Measurements from ENCODE around the gene ACTC1. TPM values are rescaled to one million over a fixed set of nuclear protein-coding genes. Genes with fewer than 3 reads are reported as not detected.

The ACTC1 gene
- polyA plus RNA-seq, 1 donor (not counting 4 experiments of a cell fraction or from before 2014, with no cell fraction given): not detected

GRCh38 chr15:34760909-34761308, 34.4 kb downstream of the ACTC1 start:
- Histone ChIP-seq H2AFZ (ENCODE audit: control insufficient read depth, low read length) (no peak overlapping the region), H3K27ac (ENCODE audit: control insufficient read depth, insufficient read depth, low read length) (no peak overlapping the region), H3K4me3 (ENCODE audit: control insufficient read depth in 2 of 3, extremely low read depth in 1 of 3, insufficient read depth in 2 of 3, low read depth in 1 of 3, low read length in 3 of 3) (no peak overlapping the region), H3K36me3 (ENCODE audit: control insufficient read depth in 2 of 2, extremely low read depth in 1 of 2, insufficient read depth in 2 of 2, low read length in 2 of 2) (no peaks in the 10 kb centered on the region), H4K20me1 (ENCODE audit: control insufficient read depth, extremely low read depth, insufficient read depth, low read length) (no peaks in the 10 kb centered on the region), H3K79me2 (ENCODE audit: control insufficient read depth, insufficient read depth, low read length) (no peaks in the 10 kb centered on the region), H3K9me1 (ENCODE audit: control insufficient read depth, extremely low read depth, insufficient read depth, low read length) (no peaks in the 10 kb centered on the region), H3K4me1 (ENCODE audit: control insufficient read depth, extremely low read depth, insufficient read depth, low read length) (no peaks in the 10 kb centered on the region), H3K27me3 (ENCODE audit: control insufficient read depth, extremely low read depth, insufficient read depth, low read length) (peaks cover 18% of the 10 kb centered on the region), H3K9ac (ENCODE audit: control insufficient read depth, extremely low read depth, insufficient read depth, low read length) (no peak overlapping the region), H3K9me3 (ENCODE audit: control insufficient read depth, low read depth, low read length) (no peaks in the 10 kb centered on the region), H3K4me2 (ENCODE audit: control insufficient read depth, extremely low read depth, insufficient read depth, low read depth, low read length) (no peak overlapping the region)
- no peak for TF ChIP-seq CTCF (optimal IDR thresholded peaks at IDR 0.05 in 1 of 3, IDR thresholded peaks at IDR 0.05 in 1 of 3, conservative IDR thresholded peaks at IDR 0.05 in 1 of 3; ENCODE audit: extremely low read depth in 1 of 3, insufficient read depth in 2 of 3, low read length in 3 of 3)
- no peak for TF ChIP-seq EZH2 (IDR thresholded peaks at IDR 0.05; ENCODE audit: low read length)
- dilution Hi-C loops (cut with MboI; ENCODE audit: extremely low pct_ligation_motif_present, low sequenced_read_pairs): no loop called here
- FAIRE-seq (no peak), DNase-seq (ENCODE audit: low read depth, low spot score) (no peak)

- Histone ChIP-seq H3K4me2 (ENCODE audit: control insufficient read depth, extremely low read depth, insufficient read depth, low read depth, low read length) (no peak overlapping the region), H3K9ac (ENCODE audit: control insufficient read depth, extremely low read depth, insufficient read depth, low read length) (no peak overlapping the region), H3K4me1 (ENCODE audit: control insufficient read depth, extremely low read depth, insufficient read depth, low read length) (no peaks in the 10 kb centered on the region), H3K27ac (ENCODE audit: control insufficient read depth, insufficient read depth, low read length) (no peak overlapping the region), H4K20me1 (ENCODE audit: control insufficient read depth, extremely low read depth, insufficient read depth, low read length) (no peaks in the 10 kb centered on the region), H2AFZ (ENCODE audit: control insufficient read depth, low read length) (no peak overlapping the region), H3K4me3 (ENCODE audit: control insufficient read depth in 2 of 3, extremely low read depth in 1 of 3, insufficient read depth in 2 of 3, low read depth in 1 of 3, low read length in 3 of 3) (no peak overlapping the region), H3K36me3 (ENCODE audit: control insufficient read depth in 2 of 2, extremely low read depth in 1 of 2, insufficient read depth in 2 of 2, low read length in 2 of 2) (no peaks in the 10 kb centered on the region), H3K27me3 (ENCODE audit: control insufficient read depth, extremely low read depth, insufficient read depth, low read length) (peaks cover 27% of the 10 kb centered on the region), H3K9me3 (ENCODE audit: control insufficient read depth, low read depth, low read length) (no peaks in the 10 kb centered on the region), H3K79me2 (ENCODE audit: control insufficient read depth, insufficient read depth, low read length) (no peaks in the 10 kb centered on the region), H3K9me1 (ENCODE audit: control insufficient read depth, extremely low read depth, insufficient read depth, low read length) (no peaks in the 10 kb centered on the region)
- TF ChIP-seq CTCF (optimal IDR thresholded peaks at IDR 0.05 in 1 of 3, IDR thresholded peaks at IDR 0.05 in 1 of 3, conservative IDR thresholded peaks at IDR 0.05 in 1 of 3; ENCODE audit: extremely low read depth in 1 of 3, insufficient read depth in 2 of 3, low read length in 3 of 3) (no peak), EZH2 (IDR thresholded peaks at IDR 0.05; ENCODE audit: low read length) (no peak)
- DNase-seq (ENCODE audit: low read depth, low spot score): no peak
- FAIRE-seq: no peak
- dilution Hi-C loops (cut with MboI; ENCODE audit: extremely low pct_ligation_motif_present, low sequenced_read_pairs): no loop called here
These were observed 35.4 kb downstream of the ACTC1 start for GRCh38 chr15:34759992-34760391.

Measured in keratinocyte (primary cell).